Mesangial cell (primary cell): ENCODE results near the gene MBD3L4. TPM values are rescaled to one million over a fixed set of nuclear protein-coding genes. Genes with fewer than 3 reads are reported as not detected.

Experiments
- total RNA-seq: library from RNA; depleted of rRNA; stranded (reverse); fragments of >200 nt; gene quantifications from 2 replicates; pipeline ENCODE4 v1.2.3, GENCODE V29; 2015

MBD3L4 gene
- not detected in 2 replicates for total RNA-seq

DNA sequence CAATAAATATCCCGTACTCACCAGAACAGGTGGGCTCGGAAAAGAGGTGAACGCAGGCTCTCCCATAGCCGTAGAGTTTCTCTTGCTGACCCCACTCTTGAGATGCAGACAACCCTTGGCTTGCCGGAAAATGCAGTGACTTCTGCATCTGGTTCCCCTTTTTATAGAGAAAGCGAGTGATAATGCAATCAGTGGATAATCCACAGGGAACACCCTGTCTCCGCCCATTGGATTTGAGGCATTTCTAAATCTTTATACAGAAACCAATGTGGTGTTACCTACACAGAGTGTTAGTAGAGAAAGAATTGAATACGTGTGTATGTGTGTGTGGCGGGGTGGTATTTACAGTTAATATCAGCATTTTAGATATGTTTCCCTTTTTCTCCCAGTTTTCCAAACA lies at the start of gene MBD3L4:
Gene MBD3L4 (minus strand): TSS at position 101 of the 400 bp plus-strand sequence. CDS start 35 bp downstream, at position 66.

DNA sequence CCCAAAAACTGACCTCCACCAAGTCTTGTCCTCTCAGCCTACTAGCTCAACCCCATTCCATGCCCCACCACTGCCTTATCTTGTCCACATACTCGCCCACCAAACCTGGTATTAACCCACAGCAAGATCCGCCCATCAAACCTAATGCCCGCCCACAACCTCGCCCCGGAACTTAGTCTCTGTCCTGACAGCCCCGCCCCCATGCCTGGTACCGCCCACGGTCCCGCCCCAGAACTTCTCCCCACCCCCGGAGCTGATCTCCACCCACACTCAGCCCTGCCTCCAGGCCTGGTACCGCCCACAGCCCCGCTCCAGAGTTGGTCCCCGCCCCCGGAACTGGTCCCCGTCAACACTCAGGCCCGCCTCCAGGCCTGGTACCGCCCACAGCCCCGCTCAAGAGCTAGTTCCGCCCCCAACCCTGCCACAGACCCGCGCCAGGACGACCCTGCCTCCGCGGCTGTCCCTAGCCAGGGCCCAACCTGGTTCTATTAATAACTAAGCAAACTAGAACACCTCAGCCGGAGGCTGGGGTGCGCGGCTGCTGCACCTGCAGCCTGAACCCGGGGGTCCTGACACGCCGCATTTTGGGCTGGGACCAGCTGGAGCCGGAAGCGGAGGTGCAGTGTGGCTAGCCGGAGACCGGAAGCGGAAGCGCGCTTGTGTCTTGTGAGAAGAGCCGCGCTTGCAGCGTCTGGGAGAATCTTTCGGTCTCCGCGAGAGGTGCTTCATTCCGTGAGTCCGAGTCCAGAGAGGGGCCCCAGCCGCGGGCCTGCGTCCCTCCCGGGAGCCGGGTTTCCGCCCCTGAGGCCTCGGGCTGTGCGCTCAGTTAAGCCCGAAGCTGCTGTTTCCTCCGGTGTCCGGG lies 29.3 kb upstream of the MBD3L4 start, which contains the start of gene ZNF557:
Gene ZNF557 (plus strand): TSS at position 662 of the 862 bp plus-strand sequence. CDS start 5,372 bp downstream, outside the sequence.

DNA sequence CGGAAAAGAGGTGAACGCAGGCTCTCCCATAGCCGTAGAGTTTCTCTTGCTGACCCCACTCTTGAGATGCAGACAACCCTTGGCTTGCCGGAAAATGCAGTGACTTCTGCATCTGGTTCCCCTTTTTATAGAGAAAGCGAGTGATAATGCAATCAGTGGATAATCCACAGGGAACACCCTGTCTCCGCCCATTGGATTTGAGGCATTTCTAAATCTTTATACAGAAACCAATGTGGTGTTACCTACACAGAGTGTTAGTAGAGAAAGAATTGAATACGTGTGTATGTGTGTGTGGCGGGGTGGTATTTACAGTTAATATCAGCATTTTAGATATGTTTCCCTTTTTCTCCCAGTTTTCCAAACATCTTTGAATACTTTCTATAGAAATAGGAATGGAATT lies 18.6 kb upstream of the MBD3L4 start, which contains the start of gene MBD3L3:
Gene MBD3L3 (minus strand): TSS at position 101 of the 400 bp plus-strand sequence. CDS start 71 bp downstream, at position 30.

DNA sequence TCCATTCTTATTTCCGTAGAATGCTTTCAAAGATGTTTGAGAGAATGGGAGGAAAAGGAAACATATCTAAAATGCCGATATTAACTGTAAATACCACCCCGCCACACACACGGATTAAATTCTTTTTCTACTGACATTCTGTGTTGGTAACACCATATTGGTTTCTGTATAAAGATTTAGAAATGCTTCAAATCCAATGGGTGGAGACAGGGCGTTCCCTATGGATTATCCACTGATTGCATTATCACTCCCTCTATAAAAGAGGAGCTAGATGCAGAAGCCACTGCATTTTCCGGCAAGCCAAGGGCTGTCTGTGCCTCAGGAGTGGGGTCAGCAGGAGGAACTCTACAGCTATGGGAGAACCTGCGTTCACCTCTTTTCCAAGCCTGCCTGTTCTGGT lies 9.0 kb upstream of the MBD3L4 start, which contains the start of gene MBD3L2:
Gene MBD3L2 (plus strand): TSS at position 301 of the 400 bp plus-strand sequence. CDS start 53 bp downstream, at position 354.

DNA sequence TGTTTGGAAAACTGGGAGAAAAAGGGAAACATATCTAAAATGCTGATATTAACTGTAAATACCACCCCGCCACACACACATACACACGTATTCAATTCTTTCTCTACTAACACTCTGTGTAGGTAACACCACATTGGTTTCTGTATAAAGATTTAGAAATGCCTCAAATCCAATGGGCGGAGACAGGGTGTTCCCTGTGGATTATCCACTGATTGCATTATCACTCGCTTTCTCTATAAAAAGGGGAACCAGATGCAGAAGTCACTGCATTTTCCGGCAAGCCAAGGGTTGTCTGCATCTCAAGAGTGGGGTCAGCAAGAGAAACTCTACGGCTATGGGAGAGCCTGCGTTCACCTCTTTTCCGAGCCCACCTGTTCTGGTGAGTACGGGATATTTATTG lies 9.7 kb downstream of the MBD3L4 start, which contains the start of gene MBD3L5:
Gene MBD3L5 (plus strand): TSS at position 301 of the 400 bp plus-strand sequence. CDS start 34 bp downstream, at position 335.

DNA sequence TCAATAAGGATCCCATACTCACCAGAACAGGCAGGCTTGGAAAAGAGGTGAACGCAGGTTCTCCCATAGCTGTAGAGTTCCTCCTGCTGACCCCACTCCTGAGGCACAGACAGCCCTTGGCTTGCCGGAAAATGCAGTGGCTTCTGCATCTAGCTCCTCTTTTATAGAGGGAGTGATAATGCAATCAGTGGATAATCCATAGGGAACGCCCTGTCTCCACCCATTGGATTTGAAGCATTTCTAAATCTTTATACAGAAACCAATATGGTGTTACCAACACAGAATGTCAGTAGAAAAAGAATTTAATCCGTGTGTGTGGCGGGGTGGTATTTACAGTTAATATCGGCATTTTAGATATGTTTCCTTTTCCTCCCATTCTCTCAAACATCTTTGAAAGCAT lies 18.6 kb downstream of the MBD3L4 start, which contains the start of gene MBD3L2B:
Gene MBD3L2B (minus strand): TSS at position 101 of the 400 bp plus-strand sequence. CDS start 34 bp downstream, at position 67.

Other genes starting within 250 kb of the MBD3L4 start
- gene ADGRE1, start 152.6 kb downstream of the MBD3L4 start, total RNA-seq, result not detected in 2 replicates
- not detected in 2 replicates for gene MBD3L2B, start 18.7 kb downstream of the MBD3L4 start, total RNA-seq
- gene MBD3L5, start 9.6 kb downstream of the MBD3L4 start, total RNA-seq, result not detected in 2 replicates
- gene MBD3L2, start 9.1 kb upstream of the MBD3L4 start, total RNA-seq, result not detected in 2 replicates
- gene MBD3L3, start 18.5 kb upstream of the MBD3L4 start, total RNA-seq, result not detected in 2 replicates
- gene ZNF557, start 29.5 kb upstream of the MBD3L4 start, total RNA-seq, result 4.9 and 6.3 TPM in 2 replicates